ENCODE data around the gene ANKS1B.
"Not testable (repeated sequence)": the region's sequence is repeated elsewhere in the genome, so short reads cannot be mapped to it uniquely, and the experiment has no call there.

The ANKS1B gene

DNA sequence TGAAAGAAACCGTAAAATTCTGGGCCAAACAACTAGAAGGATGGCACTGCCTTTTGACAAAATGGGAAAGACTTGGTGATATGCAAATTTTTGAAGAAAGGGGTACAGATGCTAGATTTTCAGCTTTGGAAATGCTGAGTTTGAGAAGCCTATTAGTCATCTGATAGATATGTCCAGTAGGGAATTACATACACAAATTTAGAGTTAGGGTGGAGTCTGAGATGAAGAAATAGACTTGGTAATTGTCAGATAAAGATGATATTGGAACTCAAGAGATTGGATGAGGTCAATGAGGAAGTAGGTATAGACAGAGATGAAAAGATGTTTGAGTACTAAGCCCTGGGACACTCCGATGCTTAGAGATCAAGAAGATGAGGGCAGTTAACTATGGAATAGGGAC lies 184.1 kb downstream of the ANKS1B start:
- no peak for DNase-seq
- no peak for TF ChIP-seq GATA1 (IDR thresholded peaks at IDR 0.05; ENCODE audit: low read depth, low read length)
- no peak for TF ChIP-seq POLR2A (IDR thresholded peaks at IDR 0.05; ENCODE audit: low read length)

DNA sequence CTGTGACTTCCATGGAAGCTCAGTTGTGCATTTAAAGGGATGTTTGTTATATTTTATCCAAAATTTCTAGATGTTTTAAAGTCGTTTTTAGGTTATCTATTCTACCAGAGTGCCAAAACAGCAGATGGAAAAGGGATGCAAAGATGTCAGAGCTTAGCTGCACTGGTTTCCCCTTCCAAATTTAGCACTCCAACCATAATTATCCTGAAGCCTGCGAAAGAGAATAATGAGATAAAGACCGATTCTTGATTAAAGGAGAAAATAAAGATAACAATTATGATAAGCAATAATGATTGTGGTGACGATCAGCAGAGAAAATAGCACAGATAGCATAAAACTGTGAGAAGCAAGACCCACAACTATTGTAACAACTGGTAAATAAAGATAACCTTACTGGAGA lies 186.8 kb downstream of the ANKS1B start:
- DNase-seq, result not testable (repeated sequence)

DNA sequence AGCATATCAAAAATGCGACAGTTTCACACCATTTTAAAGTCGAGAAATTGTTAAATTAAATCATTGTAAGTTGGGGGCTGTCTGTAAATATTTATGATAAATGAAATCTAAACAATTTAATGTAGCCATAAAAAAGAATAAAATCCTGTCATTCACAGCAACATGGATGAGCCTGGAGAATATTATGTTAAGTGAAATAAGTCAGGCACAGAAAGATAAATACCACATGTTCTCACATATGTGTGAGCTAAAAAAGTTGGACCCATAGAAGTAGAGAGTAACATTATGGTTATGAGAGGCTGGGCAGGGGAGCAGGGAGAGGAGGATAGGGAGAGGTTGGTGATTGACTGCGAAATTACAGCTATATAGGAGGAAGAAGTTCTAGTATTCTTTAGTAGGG lies 201.3 kb downstream of the ANKS1B start:
- no peak for TF ChIP-seq GATA1 (IDR thresholded peaks at IDR 0.05; ENCODE audit: low read depth, low read length)
- TF ChIP-seq POLR2A (IDR thresholded peaks at IDR 0.05; ENCODE audit: low read length), result no peak
- no peak for DNase-seq

DNA sequence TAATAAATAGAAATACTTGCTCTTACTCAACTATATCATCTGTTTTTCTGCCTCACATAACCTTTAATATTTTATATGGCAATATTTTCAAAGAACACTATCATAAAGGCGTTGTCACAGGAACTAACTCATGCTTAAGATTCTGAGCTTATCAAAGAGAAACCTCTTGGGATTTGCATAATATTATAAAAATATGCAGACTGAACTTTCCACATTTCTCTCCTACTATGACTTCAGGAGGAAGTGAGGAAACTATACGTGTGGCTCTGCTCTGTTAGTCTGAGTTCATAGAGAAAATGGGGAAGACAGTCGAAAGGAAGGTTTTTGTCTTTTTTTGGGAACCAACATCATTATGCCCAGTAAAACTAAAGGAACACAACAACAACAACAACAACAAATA lies 212.5 kb downstream of the ANKS1B start:
- DNase-seq, result no peak
- TF ChIP-seq POLR2A (IDR thresholded peaks at IDR 0.05; ENCODE audit: low read length), result no peak

DNA sequence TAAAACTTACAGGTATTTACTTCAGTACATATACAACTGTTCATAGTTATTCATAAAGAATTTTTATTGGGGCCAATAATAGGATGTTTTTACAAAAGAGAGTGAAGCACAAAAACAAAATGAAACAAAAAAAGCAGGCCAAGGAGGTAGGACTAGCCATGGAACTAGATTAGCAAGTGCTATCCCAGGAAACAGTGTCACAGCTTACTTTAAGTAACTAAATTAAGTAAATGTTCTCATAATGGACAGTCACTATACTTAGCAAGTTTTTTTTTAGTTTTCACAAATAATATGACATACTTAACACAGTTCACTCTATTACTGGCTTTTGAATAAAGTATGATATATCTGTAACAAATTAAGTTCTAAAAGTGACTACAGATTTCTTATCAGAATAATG lies 213.1 kb downstream of the ANKS1B start:
- no peak for DNase-seq
- TF ChIP-seq POLR2A (IDR thresholded peaks at IDR 0.05; ENCODE audit: low read length) (no peak), GATA1 (IDR thresholded peaks at IDR 0.05; ENCODE audit: low read depth, low read length) (no peak)

DNA sequence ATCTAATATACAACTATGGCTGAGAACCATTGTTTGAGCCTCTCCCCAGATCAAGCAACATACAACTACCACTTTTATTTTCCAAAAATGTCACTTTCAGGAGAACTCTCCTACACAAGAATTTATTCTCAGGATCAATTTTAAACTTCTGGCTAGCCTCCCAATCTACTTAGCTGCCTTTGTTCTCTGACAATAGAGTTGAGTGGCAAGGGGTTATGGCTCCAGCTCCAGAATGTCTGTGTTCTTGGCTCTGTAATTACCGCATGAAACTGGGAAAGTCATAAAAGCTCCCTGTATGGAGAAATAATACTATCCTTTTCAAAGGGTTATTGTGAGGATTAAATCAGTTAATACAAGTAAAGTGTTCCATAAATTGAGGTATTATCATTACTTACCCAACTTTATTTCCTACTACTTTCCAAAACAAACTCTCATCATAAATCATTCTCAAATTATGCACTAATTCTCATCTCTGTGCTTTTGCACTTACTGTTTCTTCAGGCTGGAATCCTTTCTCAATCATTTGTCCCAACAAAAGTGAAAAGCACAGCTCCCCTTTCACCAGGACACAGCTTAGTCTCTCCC lies 215.2 kb downstream of the ANKS1B start:
- no peak for DNase-seq
- TF ChIP-seq POLR2A (IDR thresholded peaks at IDR 0.05; ENCODE audit: low read length) (no peak), GATA1 (IDR thresholded peaks at IDR 0.05; ENCODE audit: low read depth, low read length) (no peak)

DNA sequence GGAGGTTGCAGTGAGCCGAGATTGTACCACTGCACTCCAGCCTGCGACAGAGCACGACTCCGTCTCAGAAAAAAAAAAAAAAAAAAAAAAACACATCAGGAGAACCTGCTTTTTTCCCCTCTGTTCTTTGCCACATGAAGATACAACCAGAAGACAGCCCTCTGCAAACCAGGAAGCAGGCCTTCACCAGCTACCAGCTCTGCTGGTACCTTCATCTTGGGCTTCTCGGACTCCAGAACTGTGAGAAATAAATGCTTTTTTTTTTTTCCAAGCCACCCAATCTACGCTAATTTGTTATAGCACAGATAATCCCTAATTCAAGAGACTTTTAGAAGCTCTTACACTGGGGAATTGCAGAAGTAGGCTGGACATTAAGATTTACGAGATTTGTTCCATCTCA lies 216.0 kb downstream of the ANKS1B start:
- no peak for DNase-seq
- TF ChIP-seq GATA1 (IDR thresholded peaks at IDR 0.05; ENCODE audit: low read depth, low read length), result no peak
- TF ChIP-seq POLR2A (IDR thresholded peaks at IDR 0.05; ENCODE audit: low read length), result no peak

DNA sequence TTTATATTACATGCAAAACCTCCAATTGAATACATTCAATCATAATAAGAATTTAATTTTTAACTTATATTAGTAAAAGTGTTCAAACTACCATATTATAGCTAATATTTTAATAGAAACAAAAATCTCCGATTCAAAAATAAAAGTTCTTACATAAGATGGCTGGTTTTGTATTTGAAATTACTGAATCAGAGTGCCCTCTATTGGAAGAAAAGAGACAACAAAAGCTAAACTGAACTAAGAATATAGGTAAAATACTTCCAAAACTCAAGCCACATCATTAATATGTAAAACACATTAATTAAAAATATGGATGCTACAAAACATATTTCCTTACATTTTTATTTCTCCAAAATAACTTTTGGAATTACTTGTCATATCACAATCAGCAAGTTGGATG lies 216.9 kb downstream of the ANKS1B start:
- TF ChIP-seq GATA1 (IDR thresholded peaks at IDR 0.05; ENCODE audit: low read depth, low read length), result no peak
- TF ChIP-seq POLR2A (IDR thresholded peaks at IDR 0.05; ENCODE audit: low read length), result no peak
- DNase-seq, result peak; percentile 3 to 4

DNA sequence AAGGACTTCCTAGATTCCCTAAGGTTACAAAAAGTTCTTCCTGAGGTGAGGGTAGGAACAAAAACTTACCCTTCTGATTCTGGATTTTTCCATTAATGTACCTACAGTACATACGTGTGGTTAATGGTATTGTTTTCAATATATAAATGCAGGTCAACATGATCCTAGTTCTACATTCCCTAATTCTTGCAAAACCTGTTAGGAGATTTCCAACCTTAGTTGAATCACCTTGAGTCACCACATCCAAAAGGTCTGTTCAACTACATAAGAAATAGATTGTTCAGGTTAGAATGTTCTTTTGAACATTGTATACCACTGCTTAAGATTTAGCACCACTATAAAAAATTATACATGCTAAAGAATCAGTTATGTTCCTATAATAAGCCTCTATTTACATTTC lies 218.3 kb downstream of the ANKS1B start:
- DNase-seq, result no peak
- no peak for TF ChIP-seq GATA1 (IDR thresholded peaks at IDR 0.05; ENCODE audit: low read depth, low read length)
- no peak for TF ChIP-seq POLR2A (IDR thresholded peaks at IDR 0.05; ENCODE audit: low read length)

DNA sequence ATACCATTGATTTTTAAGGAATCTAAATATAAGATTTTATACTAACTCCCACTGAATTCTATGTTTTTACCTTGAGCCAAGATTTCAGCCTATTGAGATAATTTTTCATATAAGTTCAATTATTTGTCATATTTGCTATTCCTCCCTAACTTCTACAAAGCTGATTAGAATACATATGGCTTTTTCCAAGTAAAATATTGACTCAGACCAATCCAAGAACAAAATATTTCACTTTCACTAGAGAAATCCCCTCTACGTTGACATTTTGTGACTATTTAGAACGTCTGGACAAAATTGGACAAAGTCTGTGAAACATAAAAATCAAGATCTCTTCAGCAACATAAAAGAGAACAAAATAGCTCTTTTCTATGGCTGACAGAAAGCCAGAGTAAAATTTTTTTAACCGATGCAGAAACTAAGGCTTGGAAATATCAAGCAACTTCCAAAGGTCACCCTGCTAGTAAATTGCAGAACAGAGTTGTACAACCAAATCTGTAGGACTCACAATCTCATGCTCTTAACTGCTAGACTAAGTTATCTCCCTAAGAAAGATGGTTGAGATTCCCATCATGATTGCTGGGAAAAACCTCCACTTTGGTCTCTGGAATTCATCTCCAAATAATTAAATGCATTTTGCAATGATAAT lies 219.1 kb downstream of the ANKS1B start:
- no peak for TF ChIP-seq GATA1 (IDR thresholded peaks at IDR 0.05; ENCODE audit: low read depth, low read length)
- TF ChIP-seq POLR2A (IDR thresholded peaks at IDR 0.05; ENCODE audit: low read length), result no peak
- DNase-seq, result no peak

DNA sequence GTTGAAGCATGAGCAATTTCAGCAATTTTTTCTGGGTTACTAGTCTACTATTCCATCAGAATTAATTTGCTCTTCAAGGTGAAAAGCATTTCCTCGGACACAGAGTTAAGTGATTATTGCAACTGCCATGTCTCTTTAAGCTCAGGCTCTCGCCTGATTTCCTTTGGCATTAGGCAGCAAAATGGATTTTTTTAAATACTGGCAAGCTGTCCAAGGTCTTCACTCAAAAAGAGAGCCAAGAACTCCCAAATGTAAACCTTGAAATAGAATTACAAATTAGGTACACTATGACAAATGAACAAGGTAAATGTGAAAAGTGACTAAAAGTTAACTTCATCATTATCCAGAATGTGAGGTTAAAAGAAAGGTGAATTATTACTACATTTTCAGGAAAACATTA lies 225.3 kb downstream of the ANKS1B start:
- TF ChIP-seq POLR2A (IDR thresholded peaks at IDR 0.05; ENCODE audit: low read length), result no peak
- no peak for TF ChIP-seq GATA1 (IDR thresholded peaks at IDR 0.05; ENCODE audit: low read depth, low read length)
- DNase-seq, result no peak

DNA sequence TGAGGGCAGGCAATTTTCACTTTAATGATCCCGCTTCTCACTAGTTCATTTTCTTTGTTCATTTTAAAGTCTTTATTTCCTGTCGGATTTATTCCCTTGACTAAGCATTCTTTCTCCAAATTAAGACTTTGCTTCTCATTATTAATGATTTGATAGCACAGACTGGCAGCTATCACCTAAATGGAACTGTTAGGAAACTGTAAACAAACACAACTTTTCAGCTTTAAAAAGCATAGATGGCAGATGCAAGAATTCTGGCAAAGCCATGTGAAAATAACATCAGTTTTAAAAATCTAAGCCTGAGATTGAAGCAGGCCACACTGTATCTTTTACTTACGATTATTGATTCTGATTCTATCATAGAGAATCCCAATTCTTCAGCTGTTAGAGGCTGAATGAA lies 225.7 kb downstream of the ANKS1B start:
- no peak for DNase-seq
- no peak for TF ChIP-seq GATA1 (IDR thresholded peaks at IDR 0.05; ENCODE audit: low read depth, low read length)
- no peak for TF ChIP-seq POLR2A (IDR thresholded peaks at IDR 0.05; ENCODE audit: low read length)

DNA sequence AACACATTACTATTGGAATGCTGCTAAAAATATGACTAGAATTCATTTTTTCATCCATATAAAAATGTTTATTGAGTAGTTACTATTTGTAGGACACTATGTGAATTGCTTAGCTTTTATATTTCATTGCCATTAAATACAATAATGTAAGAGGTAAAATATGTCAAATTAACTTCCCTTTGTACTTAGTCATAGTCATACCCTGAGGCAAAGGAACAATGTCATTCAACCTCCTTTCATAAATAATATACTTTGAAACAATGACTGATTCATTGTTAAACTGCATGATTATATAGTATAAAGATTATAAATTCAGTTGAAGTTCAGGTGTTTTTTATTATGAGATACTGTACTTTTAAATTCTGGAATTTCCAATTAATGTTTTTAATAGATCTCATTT lies 232.0 kb downstream of the ANKS1B start:
- TF ChIP-seq POLR2A (IDR thresholded peaks at IDR 0.05; ENCODE audit: low read length), result no peak
- TF ChIP-seq GATA1 (IDR thresholded peaks at IDR 0.05; ENCODE audit: low read depth, low read length), result no peak
- DNase-seq, result no peak

DNA sequence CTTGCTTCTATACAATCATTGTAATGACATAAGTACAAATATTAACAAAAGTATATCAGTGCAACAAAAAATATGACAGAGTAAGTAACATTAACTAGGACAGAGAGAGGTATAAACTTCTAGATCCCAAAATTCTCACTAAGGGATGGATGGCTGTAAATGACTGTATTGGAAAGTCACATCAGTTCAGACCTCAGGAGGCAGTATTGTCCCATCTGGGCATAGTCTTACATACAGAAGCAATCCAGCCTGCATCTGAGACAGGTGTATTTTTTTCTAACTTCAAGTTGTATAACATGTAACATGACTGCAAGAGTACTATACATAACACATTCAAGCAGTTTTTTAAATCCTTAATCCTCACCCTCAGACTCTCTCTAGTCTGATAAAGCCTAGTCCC lies 238.2 kb downstream of the ANKS1B start:
- DNase-seq, result no peak
- TF ChIP-seq POLR2A (IDR thresholded peaks at IDR 0.05; ENCODE audit: low read length) (no peak), GATA1 (IDR thresholded peaks at IDR 0.05; ENCODE audit: low read depth, low read length) (no peak)

DNA sequence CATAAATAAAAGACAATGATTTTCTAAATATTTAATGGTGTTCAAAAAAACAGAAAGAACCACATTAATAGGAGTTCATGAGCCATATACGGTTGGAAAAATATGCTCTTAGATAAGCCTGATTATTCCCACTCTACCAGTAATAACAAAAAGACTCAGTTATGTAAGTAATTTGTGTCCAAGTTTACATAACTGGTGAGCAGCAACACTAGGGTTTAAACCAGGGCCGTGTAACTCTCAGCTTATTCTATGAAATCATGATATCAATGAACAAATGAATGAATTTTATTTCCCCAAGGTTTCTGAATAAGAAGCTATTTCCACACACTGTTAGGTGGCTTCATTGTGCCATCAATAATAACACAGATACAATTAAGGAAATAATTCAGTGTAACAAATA lies 238.8 kb downstream of the ANKS1B start:
- TF ChIP-seq GATA1 (IDR thresholded peaks at IDR 0.05; ENCODE audit: low read depth, low read length), result no peak
- DNase-seq, result no peak

DNA sequence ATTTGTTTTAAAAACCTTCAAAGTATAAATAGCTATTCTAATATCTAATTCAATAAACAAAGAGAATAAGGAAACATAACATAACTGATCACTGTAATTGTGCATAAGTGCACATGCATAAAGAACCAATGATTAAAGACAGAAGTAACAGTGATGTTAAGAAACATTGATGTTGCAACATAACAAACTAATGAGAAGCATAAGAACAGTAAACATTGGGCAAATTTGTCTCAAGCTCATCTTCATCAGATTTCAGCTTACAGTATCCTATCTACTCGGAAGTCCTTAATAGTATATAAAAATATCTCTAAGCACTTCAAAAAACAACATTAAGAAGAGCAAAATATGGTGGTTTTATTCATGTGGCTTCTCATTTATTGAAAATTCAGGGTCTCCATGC lies 239.6 kb downstream of the ANKS1B start:
- TF ChIP-seq POLR2A (IDR thresholded peaks at IDR 0.05; ENCODE audit: low read length) (no peak), GATA1 (IDR thresholded peaks at IDR 0.05; ENCODE audit: low read depth, low read length) (no peak)
- DNase-seq, result no peak

Data from erythroblast (primary cell).